GM10266 (cell line): ENCODE measurements around the gene ERCC6.
A peak's percentile ranks its signal among the peaks of the same experiment; 100 is the strongest.

ENCODE experiments used
- DNase-seq: peaks from one replicate; pipeline ENCODE4 v3.0.0; 2012; ENCODE audit errors: extremely low spot score
- TF ChIP-seq, protein P1 (sequence below): IDR thresholded peaks from 2 replicates; pipeline ENCODE4 v1.5.1; 2012; ENCODE audit warnings: mild to moderate bottlenecking, low read depth; ENCODE audit not compliant: control insufficient read depth, insufficient read depth; ENCODE audit errors: missing control alignments

Gene ERCC6

DNA sequence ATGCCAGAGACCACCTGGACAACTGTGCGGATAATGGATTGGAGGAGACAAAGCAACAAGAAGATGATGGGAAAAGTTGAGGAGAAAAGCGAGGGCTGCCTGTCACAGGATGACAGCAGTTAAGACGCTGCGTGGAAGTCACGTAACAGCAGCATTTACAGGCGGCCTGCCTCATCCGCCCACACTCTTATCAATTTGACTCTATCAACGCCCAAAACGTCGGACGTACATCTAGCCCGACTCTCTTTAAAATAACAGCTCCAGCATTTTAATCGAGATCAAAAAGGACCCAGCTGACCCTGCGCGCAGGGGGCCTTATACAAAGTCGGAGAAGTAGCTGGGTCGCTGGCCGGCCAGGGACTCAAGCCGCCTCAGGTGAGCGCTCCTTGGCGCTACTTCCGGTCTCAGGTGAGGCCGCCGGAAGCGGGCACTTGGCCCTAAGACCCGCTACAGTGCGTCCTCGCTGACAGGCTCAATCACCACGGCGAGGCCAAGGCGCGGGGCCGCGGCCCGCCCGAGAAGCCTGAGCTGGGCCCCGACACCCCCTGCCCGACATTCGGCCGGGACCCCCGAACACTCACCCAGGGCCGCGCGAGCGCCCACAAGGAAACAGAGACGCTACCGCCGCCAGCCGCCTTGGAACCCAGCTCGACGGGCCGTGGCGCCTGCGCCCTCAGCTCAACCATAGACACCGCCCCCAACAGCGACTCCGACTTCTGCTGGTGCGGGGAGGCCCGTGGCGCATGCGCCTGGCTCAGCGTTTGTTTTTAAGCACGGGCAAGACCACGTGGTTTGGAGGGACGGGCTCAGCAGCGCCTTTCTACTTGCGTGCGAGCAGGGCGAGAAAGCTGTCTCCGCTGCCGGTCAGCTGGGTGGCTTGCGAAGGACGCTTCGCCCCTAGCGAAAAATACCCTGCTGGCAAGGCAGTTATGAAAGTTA lies at the start of gene ERCC6:
TSS of gene ERCC6 (minus strand) at position 741 of the 939 bp plus-strand sequence.
- DNase-seq, result peak; percentile 95
- TF ChIP-seq, protein P1, sequence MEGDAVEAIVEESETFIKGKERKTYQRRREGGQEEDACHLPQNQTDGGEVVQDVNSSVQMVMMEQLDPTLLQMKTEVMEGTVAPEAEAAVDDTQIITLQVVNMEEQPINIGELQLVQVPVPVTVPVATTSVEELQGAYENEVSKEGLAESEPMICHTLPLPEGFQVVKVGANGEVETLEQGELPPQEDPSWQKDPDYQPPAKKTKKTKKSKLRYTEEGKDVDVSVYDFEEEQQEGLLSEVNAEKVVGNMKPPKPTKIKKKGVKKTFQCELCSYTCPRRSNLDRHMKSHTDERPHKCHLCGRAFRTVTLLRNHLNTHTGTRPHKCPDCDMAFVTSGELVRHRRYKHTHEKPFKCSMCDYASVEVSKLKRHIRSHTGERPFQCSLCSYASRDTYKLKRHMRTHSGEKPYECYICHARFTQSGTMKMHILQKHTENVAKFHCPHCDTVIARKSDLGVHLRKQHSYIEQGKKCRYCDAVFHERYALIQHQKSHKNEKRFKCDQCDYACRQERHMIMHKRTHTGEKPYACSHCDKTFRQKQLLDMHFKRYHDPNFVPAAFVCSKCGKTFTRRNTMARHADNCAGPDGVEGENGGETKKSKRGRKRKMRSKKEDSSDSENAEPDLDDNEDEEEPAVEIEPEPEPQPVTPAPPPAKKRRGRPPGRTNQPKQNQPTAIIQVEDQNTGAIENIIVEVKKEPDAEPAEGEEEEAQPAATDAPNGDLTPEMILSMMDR, result no peak

- TF ChIP-seq, protein P1, result no peak
These were observed 49.1 kb upstream of the ERCC6 start for GRCh38 chr10:49587981-49588380.

DNA sequence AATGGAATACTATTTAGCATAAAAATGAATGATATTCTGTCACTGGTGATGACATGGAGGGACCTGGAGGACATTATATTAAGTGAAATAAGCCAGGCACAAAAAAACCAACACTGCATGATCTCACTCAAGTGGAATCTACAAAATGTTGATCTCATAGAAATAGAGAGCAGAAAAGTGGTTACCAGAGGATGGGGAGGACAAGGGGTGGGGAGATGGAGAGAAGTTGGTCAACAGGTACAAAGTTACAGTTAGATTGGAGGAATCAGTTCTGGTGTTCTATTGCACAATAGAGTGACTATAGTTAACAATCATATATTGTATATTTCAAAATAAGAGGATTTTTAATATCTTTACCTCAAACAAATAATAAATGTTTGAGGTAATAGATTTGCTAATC lies 46.5 kb upstream of the ERCC6 start:
- TF ChIP-seq, protein P1, result no peak
- DNase-seq, result no peak

More at GRCh38 chr10:49587981-49588380, 49.1 kb upstream of the ERCC6 start:
- DNase-seq, result no peak

GRCh38 chr10:49579621-49580020 lies 40.7 kb upstream of the ERCC6 start:
- no peak for DNase-seq
- TF ChIP-seq, protein P1, result no peak

DNA sequence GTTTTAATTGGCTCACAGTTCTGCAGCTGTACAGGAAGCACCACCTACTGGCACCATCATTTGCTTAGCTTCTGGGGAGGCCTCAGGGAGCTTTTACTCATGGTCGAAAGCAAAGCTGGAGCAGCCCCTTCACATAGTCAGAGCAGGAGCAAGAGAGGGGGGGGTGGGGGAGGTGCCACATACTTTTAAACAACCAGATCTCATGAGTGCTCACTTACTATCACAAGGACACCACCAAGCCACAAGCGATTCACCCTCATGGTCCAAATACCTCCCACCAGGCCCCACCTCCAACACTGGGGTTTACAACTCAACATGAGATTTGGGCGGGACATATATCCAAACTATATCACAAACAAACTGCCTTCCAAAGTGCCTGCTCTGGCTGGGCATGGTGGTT lies 39.5 kb upstream of the ERCC6 start:
- TF ChIP-seq, protein P1, result no peak
- DNase-seq, result no peak

DNA sequence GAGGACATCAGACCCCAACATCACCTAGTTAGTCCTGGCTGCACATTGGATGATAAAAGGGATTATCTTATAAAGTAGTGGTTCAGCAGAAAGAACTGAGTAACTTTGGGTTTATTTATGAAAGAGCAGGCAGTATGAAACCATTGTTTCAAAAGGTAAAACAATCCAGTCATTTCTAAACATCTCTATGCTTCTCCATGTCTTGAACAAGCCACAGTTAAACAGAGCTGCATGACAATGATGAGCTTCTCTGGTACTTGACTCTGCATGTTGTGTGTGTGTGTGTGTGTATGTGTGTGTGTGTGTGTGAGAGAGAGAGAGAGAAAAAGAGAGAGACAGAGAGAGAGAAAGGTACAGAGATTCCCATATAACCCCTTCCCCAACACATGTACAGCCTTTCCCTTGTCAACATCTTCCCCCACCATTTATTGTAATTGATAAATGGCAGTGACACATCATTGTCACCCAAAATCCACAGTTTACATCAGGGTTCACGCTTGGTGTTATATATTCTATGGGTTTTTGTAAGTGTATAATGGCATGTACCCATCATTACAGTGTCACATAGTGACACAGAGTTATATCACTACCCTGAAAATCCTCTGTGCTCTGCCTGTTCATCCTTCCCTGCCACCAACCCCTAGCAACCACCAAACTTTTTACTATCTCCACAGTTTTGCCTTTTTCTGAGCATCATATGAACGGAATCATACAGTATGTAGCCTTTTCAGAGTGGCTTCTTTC lies 38.4 kb upstream of the ERCC6 start:
- no peak for DNase-seq
- TF ChIP-seq, protein P1, result no peak

- TF ChIP-seq, protein P1, result no peak
- no peak for DNase-seq
These were observed 36.7 kb upstream of the ERCC6 start for GRCh38 chr10:49575489-49576072.
